OCI-LY3 (cell line): ENCODE data around the gene PAEP.

Source experiments
- CTCF ChIP-seq: fragments of 200-600, 300-600 bp; sonication (generic); IDR thresholded peaks from 2 replicates; pipeline ENCODE4 v1.5.1; 2014; ENCODE audit warnings: antibody characterized with exemption, low read length, low read depth
- EZH2phosphoT487 ChIP-seq: fragments of 200-600 bp; shearing (Covaris generic); IDR thresholded peaks from 2 replicates; pipeline ENCODE4 v1.6.1; 2018; ENCODE audit warnings: antibody characterized with exemption, mixed run types, low read depth

GRCh38 chr9:135550344-135550918, 11.1 kb upstream of the PAEP start:
- TF ChIP-seq CTCF (no peak), EZH2phosphoT487 (no peak)
